Pancreas (tissue), 10 donors: ENCODE results near the gene OSBPL2. TPM values are rescaled to one million over a fixed set of nuclear protein-coding genes. Genes with fewer than 3 reads are reported as not detected.
A peak's percentile ranks its signal among the peaks of the same experiment; 100 is the strongest.

Experiments
- ATAC-seq, 4 donors: fragments of 200-7000 bp; cut with Tn5 transposase; one replicate each; pipeline versions ENCODE4 v1.8.0 to v1.9.1; 2020; ENCODE audit warnings: mild to moderate bottlenecking in 4 of 4, moderate library complexity in 4 of 4
- DNase-seq, 6 donors: peaks; one replicate each; pipeline ENCODE4 v3.0.0-alpha.2; 2020
- FAIRE-seq: peaks from 2 replicates; lab custom pipeline; 2012; peaks lifted over from hg19 to GRCh38; lab: Jason Lieb, UNC
- H3K27ac ChIP-seq, 4 donors: fragments of 200-600 bp; sonication (generic); 1 replicate in 3 of 4; 2 replicates in 1 of 4; pipeline versions ENCODE4 v1.5.0 to v1.8.0; 2020
- H3K27me3 ChIP-seq, 4 donors: fragments of 200-600 bp; one replicate each; pipeline ENCODE4 v1.8.0; 2021
- H3K36me3 ChIP-seq, 3 donors: fragments of 200-600 bp; sonication (generic) in 1 of 3; one replicate each; pipeline versions ENCODE4 v1.5.0 to v1.8.0; 2020 to 2021
- H3K4me1 ChIP-seq, 3 donors: fragments of 200-600 bp; one replicate each; pipeline ENCODE4 v1.8.0; 2021
- H3K4me3 ChIP-seq, 4 donors: fragments of 200-600 bp; sonication (generic) in 2 of 4; one replicate each; pipeline versions ENCODE4 v1.5.0 to v1.8.0; 2020 to 2021
- H3K9me3 ChIP-seq, 4 donors: fragments of 200-600 bp; one replicate each; pipeline ENCODE4 v1.8.0; 2021
- CTCF ChIP-seq, 4 donors: fragments of 200-600 bp; sonication (generic) in 3 of 4; IDR thresholded peaks; one replicate each; pipeline versions ENCODE4 v1.5.0 to v1.8.0; 2021; ENCODE audit warnings: antibody characterized with exemption in 4 of 4
- WGBS, 2 donors: extraction: QIAGEN DNeasy Blood & Tissue Kit; methylation state at CpG; one replicate each; pipeline ENCODE4 v1.1.7; 2013; 5-methylcytosine and 5-hydroxymethylcytosine counted together
- intact Hi-C, 3 donors: fragments of 100-400 bp; cut with DNase I; formaldehyde crosslinking; loops; one replicate each; pipeline versions ENCODE4 v1.11.1 to v1.14.2; 2022
- polyA plus RNA-seq, 2 donors: library from polyadenylated mRNA; stranded (reverse); fragments of 200-250 nt; gene quantifications; one replicate each; pipeline ENCODE4 v1.2.3, GENCODE V29; 2013
- total RNA-seq, 6 donors: library from RNA; stranded (reverse); fragmentation: NEBNext Ultra II Directional in 4 of 6; extraction: Animal tissue kit (Norgen Biotek cat#: 25700) in 4 of 6; gene quantifications; one replicate each; pipeline versions ENCODE4 v1.2.1 to v1.2.4, GENCODE V29; 2021 to 2023
- donor health status: healthy with polysubstance abuse.
- donor health status: DM: no; HTN: no; CAD: no; lungs with moderate emphysema.
- donor health status: DM: no; HTN: no; CAD: no.
- donor health status: control.
- donor health status: control.
- donor health status: Bipolar disorder and iron deficiency.
- donor health status: DM: yes; HTN: yes; CAD: no.
- donor health status: DM: no; HTN: no; CAD: no.
- donor health status: DM: no; HTN: no; CAD: no.
- donor health status: DM: yes; HTN: yes; CAD: no.

OSBPL2 gene
- total and polyA plus RNA-seq, 8 donors, result 33.3 to 56.8 (median 47.0) TPM

- FAIRE-seq (no peak), ATAC-seq (no peak), DNase-seq (peak in 2 of 6 donors; percentile 51 to 76)
- 74 to 76% methylated on average over 28 of the region's 28 CpGs for WGBS, 2 donors
- intact Hi-C loops, result no loop called here
- no peaks in the 10 kb centered on the region for H3K9me3 ChIP-seq
- H3K4me1 ChIP-seq, result peaks cover 21 to 39% (median 22%) of the 10 kb centered on the region in 3 donors
- H3K36me3 ChIP-seq, result no peaks in the 10 kb centered on the region
- no peak for TF ChIP-seq CTCF (IDR thresholded peaks at IDR 0.05)
- no peaks in the 10 kb centered on the region for H3K27me3 ChIP-seq
- no peak overlapping the region for H3K4me3 ChIP-seq
- no peak overlapping the region for H3K27ac ChIP-seq
Measured at GRCh38 chr20:62236766-62237513, 1.4 kb upstream of the OSBPL2 start.

GRCh38 chr20:62237514-62237800 lies 864 bp upstream of the OSBPL2 start:
- H3K27ac ChIP-seq, result peak overlapping the region in 3 of 4 donors; percentile 11 to 56 (median 29)
- H3K4me3 ChIP-seq, result peak overlapping the region in 2 of 4 donors; percentile 10 to 39

GRCh38 chr20:62238569-62239277 lies 402 bp downstream of the OSBPL2 start:
- Histone ChIP-seq H3K4me1 (peaks cover 37 to 52% (median 38%) of the 10 kb centered on the region in 3 donors), H3K9me3 (no peaks in the 10 kb centered on the region), H3K27ac (peak overlapping the region; percentile 83 to 86 (median 85)), H3K36me3 (no peaks in the 10 kb centered on the region), H3K4me3 (peak overlapping the region; percentile 15 to 70 (median 60)), H3K27me3 (no peaks in the 10 kb centered on the region)
- FAIRE-seq (no peak), DNase-seq (peak in 4 of 6 donors; percentile 57 to 78 (median 64)), ATAC-seq (peak; percentile 9 to 27 (median 10))
- intact Hi-C loops, result no loop called here
- no peak for TF ChIP-seq CTCF (IDR thresholded peaks at IDR 0.05)
- 0 to 1% methylated on average over 30 to 70 of the region's 70 CpGs for WGBS, 2 donors

More at GRCh38 chr20:62237514-62237800, 864 bp upstream of the OSBPL2 start:
- no peaks in the 10 kb centered on the region for H3K27me3 ChIP-seq
- H3K4me1 ChIP-seq, result peaks cover 25 to 44% (median 26%) of the 10 kb centered on the region in 3 donors
- DNase-seq, result peak in 1 of 6 donors; percentile 18
- no peak for ATAC-seq
- FAIRE-seq, result no peak
- no peaks in the 10 kb centered on the region for H3K9me3 ChIP-seq
- intact Hi-C loops, result no loop called here
- 76 to 81% methylated on average over 1 of the region's 1 CpG for WGBS, 2 donors
- H3K36me3 ChIP-seq, result no peaks in the 10 kb centered on the region
- TF ChIP-seq CTCF (IDR thresholded peaks at IDR 0.05), result no peak

GRCh38 chr20:62239278-62239879 lies 1.1 kb downstream of the OSBPL2 start:
- ATAC-seq (peak in 3 of 4 donors; percentile 4 to 6 (median 5)), FAIRE-seq (no peak), DNase-seq (peak in 4 of 6 donors; percentile 33 to 76 (median 58))
- Histone ChIP-seq H3K4me3 (peak overlapping the region; percentile 15 to 70 (median 60)), H3K9me3 (no peaks in the 10 kb centered on the region), H3K27ac (peak overlapping the region; percentile 83 to 86 (median 85)), H3K4me1 (peaks cover 44 to 56% (median 45%) of the 10 kb centered on the region in 3 donors), H3K36me3 (no peaks in the 10 kb centered on the region), H3K27me3 (no peaks in the 10 kb centered on the region)
- TF ChIP-seq CTCF (IDR thresholded peaks at IDR 0.05), result no peak
- WGBS, 2 donors, result 8 to 12% methylated on average over 23 of the region's 23 CpGs
- intact Hi-C loops, result no loop called here
